Liver (tissue), 9 donors: Measurements from ENCODE around the gene NACAD. TPM values are rescaled to one million over a fixed set of nuclear protein-coding genes. Genes with fewer than 3 reads are reported as not detected.

Source experiments
- DNase-seq: peaks from one replicate; pipeline ENCODE4 v3.0.0-alpha.2; 2017; ENCODE audit warnings: low spot score
- H3K27ac ChIP-seq, 2 donors: one replicate each; pipeline ENCODE4 v1.7.0; 2013; ENCODE audit warnings: inconsistent platforms in 2 of 2, low read length in 2 of 2, control low read depth in 1 of 2, low read depth in 1 of 2, mild to moderate bottlenecking in 1 of 2
- H3K27me3 ChIP-seq, 4 donors: one replicate each; pipeline versions ENCODE4 v1.6.1 to v1.7.0; 2013; ENCODE audit warnings: low read length in 3 of 4, inconsistent platforms in 1 of 4, mild to moderate bottlenecking in 1 of 4, moderate library complexity in 1 of 4; ENCODE audit not compliant: control insufficient read depth in 4 of 4, insufficient read depth in 4 of 4
- H3K36me3 ChIP-seq, 4 donors: one replicate each; pipeline versions ENCODE4 v1.6.1 to v1.7.0; 2013; ENCODE audit warnings: low read length in 3 of 4, mild to moderate bottlenecking in 3 of 4, low read depth in 1 of 4, moderate library complexity in 1 of 4; ENCODE audit not compliant: control insufficient read depth in 4 of 4, insufficient read depth in 3 of 4
- H3K4me1 ChIP-seq, 4 donors: one replicate each; pipeline versions ENCODE4 v1.6.1 to v1.7.0; 2013; ENCODE audit warnings: low read length in 3 of 4, mild to moderate bottlenecking in 3 of 4, moderate library complexity in 1 of 4; ENCODE audit not compliant: control insufficient read depth in 4 of 4, insufficient read depth in 4 of 4
- H3K4me3 ChIP-seq, 3 donors: one replicate each; pipeline versions ENCODE4 v1.6.1 to v1.7.0; 2013; ENCODE audit warnings: low read length in 3 of 3, control low read depth in 1 of 3, low read depth in 1 of 3, mild to moderate bottlenecking in 1 of 3
- H3K9ac ChIP-seq, 2 donors: one replicate each; pipeline ENCODE4 v1.7.0; 2013; ENCODE audit warnings: low read length in 2 of 2, mild to moderate bottlenecking in 2 of 2, moderate library complexity in 2 of 2, control low read depth in 1 of 2, low read depth in 1 of 2
- H3K9me3 ChIP-seq, 4 donors: one replicate each; pipeline versions ENCODE4 v1.6.1 to v1.7.0; 2013; ENCODE audit warnings: low read length in 3 of 4; ENCODE audit not compliant: control insufficient read depth in 4 of 4
- FOXA1 ChIP-seq: IDR thresholded peaks from 2 replicates; pipeline ENCODE4 v1.6.1; 2016; ENCODE audit warnings: antibody characterized with exemption
- FOXA2 ChIP-seq: IDR thresholded peaks from 2 replicates; pipeline ENCODE4 v1.6.1; 2016; ENCODE audit warnings: antibody characterized with exemption
- HNF4G ChIP-seq: IDR thresholded peaks from 2 replicates; pipeline ENCODE4 v1.6.1; 2016; ENCODE audit warnings: antibody characterized with exemption
- JUND ChIP-seq, 2 donors: IDR thresholded peaks; 2 replicates each; pipeline ENCODE4 v1.6.1; 2016; ENCODE audit warnings: antibody characterized with exemption in 2 of 2
- NR2F2 ChIP-seq: IDR thresholded peaks from 2 replicates; pipeline ENCODE4 v1.6.1; 2016; ENCODE audit warnings: antibody characterized with exemption
- TAF1 ChIP-seq: conservative IDR thresholded peaks from 2 replicates; pipeline ENCODE4 v1.6.1; 2016; ENCODE audit warnings: antibody characterized with exemption, mild to moderate bottlenecking
- ZBTB33 ChIP-seq: IDR thresholded peaks from 2 replicates; pipeline ENCODE4 v1.6.1; 2016; ENCODE audit warnings: antibody characterized with exemption
- WGBS: extraction: QIAGEN DNeasy Blood & Tissue Kit; methylation state at CpG from one replicate; pipeline ENCODE4 v1.1.7; 2013; 5-methylcytosine and 5-hydroxymethylcytosine counted together
- polyA plus RNA-seq, 2 donors: library from polyadenylated mRNA; stranded (reverse) in 1 of 2; unstranded in 1 of 2; fragments of 200-250 nt in 1 of 2; fragments of >200 nt in 1 of 2; fragmentation: Nextera tagmentation in 1 of 2; extraction: Ambion mirVana in 1 of 2; gene quantifications; one replicate each; pipeline versions ENCODE4 v1.2.1 to v1.2.3, GENCODE V29; 2013 to 2015
- total RNA-seq, 2 donors: library from RNA; depleted of rRNA; stranded (reverse); fragments of >200 nt; gene quantifications; one replicate each; pipeline ENCODE4 v1.2.3, GENCODE V29; 2014
- TF ChIP-seq, protein P1 (sequence below): IDR thresholded peaks from 2 replicates; pipeline ENCODE4 v1.6.1; 2016; ENCODE audit warnings: antibody characterized with exemption, mild to moderate bottlenecking
- TF ChIP-seq, protein P2 (sequence below): IDR thresholded peaks from 2 replicates; pipeline ENCODE4 v1.6.1; 2016; ENCODE audit warnings: antibody characterized with exemption
- donor health status: healthy.
- donor health status: healthy.
- donor health status: healthy.
- donor health status: healthy.
- donor health status: healthy.

Gene NACAD
- total and polyA plus RNA-seq, 4 donors, result 0.03 to 0.14 (median 0.09) TPM

DNA sequence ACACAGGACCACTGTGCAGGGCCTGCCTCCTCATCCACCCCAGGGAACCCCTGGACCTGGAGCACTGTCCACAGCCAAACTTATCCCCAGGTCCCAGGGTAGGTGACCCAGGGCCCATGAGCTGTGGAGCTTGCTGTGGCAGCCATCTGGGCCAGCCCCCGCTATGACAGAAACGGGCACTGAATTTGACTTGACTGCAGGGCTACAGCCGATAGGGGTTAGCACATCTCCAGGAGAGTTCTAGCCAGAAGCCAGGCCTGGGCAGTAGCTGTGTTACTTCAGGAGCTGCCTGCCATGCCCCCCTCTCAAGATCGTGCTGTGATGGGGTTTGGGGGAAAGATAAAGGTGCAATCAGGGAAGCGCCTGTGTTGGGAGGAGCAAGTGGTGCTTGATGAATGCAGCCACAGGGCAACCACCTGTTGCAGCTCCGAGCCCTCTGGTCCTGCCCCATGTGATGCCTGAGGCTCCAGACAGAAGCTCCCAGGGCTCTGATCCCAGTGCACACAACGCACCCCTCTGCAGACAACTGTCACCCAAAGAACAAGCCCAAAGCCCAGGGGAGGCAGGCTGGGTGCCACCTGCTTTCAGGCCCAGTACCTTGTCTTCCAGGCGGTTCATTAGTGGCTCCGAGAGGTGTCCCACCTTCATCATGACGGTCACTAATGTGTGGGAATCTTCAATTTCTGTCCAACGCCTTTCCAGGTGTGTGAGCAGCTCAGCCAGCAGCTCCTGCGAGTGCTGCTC is 16.2 kb upstream of the NACAD start:
- TF ChIP-seq FOXA2, result no peak
- no peak for TF ChIP-seq NR2F2
- no peak for TF ChIP-seq HNF4G
- TF ChIP-seq ZBTB33, result no peak
- TF ChIP-seq, protein P1, sequence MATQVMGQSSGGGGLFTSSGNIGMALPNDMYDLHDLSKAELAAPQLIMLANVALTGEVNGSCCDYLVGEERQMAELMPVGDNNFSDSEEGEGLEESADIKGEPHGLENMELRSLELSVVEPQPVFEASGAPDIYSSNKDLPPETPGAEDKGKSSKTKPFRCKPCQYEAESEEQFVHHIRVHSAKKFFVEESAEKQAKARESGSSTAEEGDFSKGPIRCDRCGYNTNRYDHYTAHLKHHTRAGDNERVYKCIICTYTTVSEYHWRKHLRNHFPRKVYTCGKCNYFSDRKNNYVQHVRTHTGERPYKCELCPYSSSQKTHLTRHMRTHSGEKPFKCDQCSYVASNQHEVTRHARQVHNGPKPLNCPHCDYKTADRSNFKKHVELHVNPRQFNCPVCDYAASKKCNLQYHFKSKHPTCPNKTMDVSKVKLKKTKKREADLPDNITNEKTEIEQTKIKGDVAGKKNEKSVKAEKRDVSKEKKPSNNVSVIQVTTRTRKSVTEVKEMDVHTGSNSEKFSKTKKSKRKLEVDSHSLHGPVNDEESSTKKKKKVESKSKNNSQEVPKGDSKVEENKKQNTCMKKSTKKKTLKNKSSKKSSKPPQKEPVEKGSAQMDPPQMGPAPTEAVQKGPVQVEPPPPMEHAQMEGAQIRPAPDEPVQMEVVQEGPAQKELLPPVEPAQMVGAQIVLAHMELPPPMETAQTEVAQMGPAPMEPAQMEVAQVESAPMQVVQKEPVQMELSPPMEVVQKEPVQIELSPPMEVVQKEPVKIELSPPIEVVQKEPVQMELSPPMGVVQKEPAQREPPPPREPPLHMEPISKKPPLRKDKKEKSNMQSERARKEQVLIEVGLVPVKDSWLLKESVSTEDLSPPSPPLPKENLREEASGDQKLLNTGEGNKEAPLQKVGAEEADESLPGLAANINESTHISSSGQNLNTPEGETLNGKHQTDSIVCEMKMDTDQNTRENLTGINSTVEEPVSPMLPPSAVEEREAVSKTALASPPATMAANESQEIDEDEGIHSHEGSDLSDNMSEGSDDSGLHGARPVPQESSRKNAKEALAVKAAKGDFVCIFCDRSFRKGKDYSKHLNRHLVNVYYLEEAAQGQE, result no peak
- H3K4me1 ChIP-seq, result peaks cover 0 to 14% (median 8%) of the 10 kb centered on the region in 4 donors
- no peak for DNase-seq

GRCh38 chr7:45103958-45104843 is 15.4 kb upstream of the NACAD start:
- Histone ChIP-seq H3K4me1 (peaks cover 0 to 11% (median 7%) of the 10 kb centered on the region in 4 donors), H3K9me3 (no peaks in the 10 kb centered on the region), H3K36me3 (peaks cover 43 to 96% (median 88%) of the 10 kb centered on the region in 4 donors), H3K4me3 (no peak overlapping the region), H3K9ac (no peak overlapping the region), H3K27ac (no peak overlapping the region), H3K27me3 (no peaks in the 10 kb centered on the region)
- DNase-seq, result no peak
- TF ChIP-seq TAF1, result no peak
- 95% methylated on average over 17 of the region's 17 CpGs for WGBS

More for the DNA sequence above, 16.2 kb upstream of the NACAD start:
- no peak overlapping the region for H3K27ac ChIP-seq
- WGBS, result 96% methylated on average over 12 of the region's 12 CpGs
- no peaks in the 10 kb centered on the region for H3K9me3 ChIP-seq
- peaks cover 39 to 88% (median 81%) of the 10 kb centered on the region in 4 donors for H3K36me3 ChIP-seq
- no peaks in the 10 kb centered on the region for H3K27me3 ChIP-seq
- H3K9ac ChIP-seq, result no peak overlapping the region
- no peak overlapping the region for H3K4me3 ChIP-seq

GRCh38 chr7:45102785-45103712 is 14.3 kb upstream of the NACAD start:
- H3K27me3 ChIP-seq, result no peaks in the 10 kb centered on the region
- peaks cover 43 to 88% (median 78%) of the 10 kb centered on the region in 4 donors for H3K36me3 ChIP-seq
- TF ChIP-seq NR2F2 (no peak), FOXA1 (no peak), JUND (IDR thresholded peaks at IDR 0.05) (no peak)
- TF ChIP-seq, protein P2, sequence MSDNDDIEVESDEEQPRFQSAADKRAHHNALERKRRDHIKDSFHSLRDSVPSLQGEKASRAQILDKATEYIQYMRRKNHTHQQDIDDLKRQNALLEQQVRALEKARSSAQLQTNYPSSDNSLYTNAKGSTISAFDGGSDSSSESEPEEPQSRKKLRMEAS, result no peak
- 93% methylated on average over 14 of the region's 14 CpGs for whole genome bisulfite sequencing
- no peak overlapping the region for H3K9ac ChIP-seq
- H3K27ac ChIP-seq, result no peak overlapping the region
- H3K9me3 ChIP-seq, result no peaks in the 10 kb centered on the region
- no peak for DNase-seq
- H3K4me3 ChIP-seq, result no peak overlapping the region
- peaks cover 0 to 1% (median 0%) of the 10 kb centered on the region in 4 donors for H3K4me1 ChIP-seq
